Measurements from ENCODE around the gene CLCA4.

CLCA4 gene

DNA sequence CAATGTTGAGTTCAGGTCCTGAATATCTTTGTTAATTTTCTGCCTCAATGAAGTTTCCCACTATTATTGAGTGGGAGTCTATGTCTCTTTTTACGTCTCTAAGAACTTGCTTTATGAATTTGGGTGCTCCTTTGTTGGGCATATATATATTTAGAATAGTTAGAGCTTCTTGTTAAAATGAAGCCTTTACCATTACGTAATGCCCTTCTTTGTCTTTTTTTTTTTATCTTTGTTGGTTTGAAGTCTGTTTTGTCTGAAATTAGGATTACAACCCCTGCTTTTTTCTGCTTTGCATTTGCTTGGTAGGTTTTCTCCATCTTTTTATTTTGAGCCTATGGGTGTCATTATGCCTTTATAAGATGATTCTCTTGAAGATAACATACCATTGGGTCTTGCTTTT, 10.9 kb downstream of the CLCA4 start:
- no peaks in the 10 kb centered on the region for H4K20me1 ChIP-seq (ENCODE audit: insufficient read depth, low read length)
- no peak overlapping the region for H3K4me3 ChIP-seq (ENCODE audit: low read length)
- 0 out of 2 replicates have a peak, but pooled peaks cover 3% of the 10 kb centered on the region for H3K9me3 ChIP-seq (ENCODE audit: insufficient read depth, low read length)
- no peak for TF ChIP-seq EZH2phosphoT487 (IDR thresholded peaks at IDR 0.05; ENCODE audit: low read depth)
- TF ChIP-seq, protein P1, sequence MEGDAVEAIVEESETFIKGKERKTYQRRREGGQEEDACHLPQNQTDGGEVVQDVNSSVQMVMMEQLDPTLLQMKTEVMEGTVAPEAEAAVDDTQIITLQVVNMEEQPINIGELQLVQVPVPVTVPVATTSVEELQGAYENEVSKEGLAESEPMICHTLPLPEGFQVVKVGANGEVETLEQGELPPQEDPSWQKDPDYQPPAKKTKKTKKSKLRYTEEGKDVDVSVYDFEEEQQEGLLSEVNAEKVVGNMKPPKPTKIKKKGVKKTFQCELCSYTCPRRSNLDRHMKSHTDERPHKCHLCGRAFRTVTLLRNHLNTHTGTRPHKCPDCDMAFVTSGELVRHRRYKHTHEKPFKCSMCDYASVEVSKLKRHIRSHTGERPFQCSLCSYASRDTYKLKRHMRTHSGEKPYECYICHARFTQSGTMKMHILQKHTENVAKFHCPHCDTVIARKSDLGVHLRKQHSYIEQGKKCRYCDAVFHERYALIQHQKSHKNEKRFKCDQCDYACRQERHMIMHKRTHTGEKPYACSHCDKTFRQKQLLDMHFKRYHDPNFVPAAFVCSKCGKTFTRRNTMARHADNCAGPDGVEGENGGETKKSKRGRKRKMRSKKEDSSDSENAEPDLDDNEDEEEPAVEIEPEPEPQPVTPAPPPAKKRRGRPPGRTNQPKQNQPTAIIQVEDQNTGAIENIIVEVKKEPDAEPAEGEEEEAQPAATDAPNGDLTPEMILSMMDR (IDR thresholded peaks at IDR 0.05; ENCODE audit: low read depth, low read length) = no peak
- H3K36me3 ChIP-seq (replicated peaks; ENCODE audit: low read depth, low read length) = no peaks in the 10 kb centered on the region
- no peaks in the 10 kb centered on the region for H3K4me1 ChIP-seq (ENCODE audit: low read length)
- no peak overlapping the region for H3K4me2 ChIP-seq (ENCODE audit: low read length)
- no peaks in the 10 kb centered on the region for H3K27me3 ChIP-seq (ENCODE audit: low read depth, low read length)
- no peak overlapping the region for H3K9ac ChIP-seq (ENCODE audit: low read length)
- H2AFZ ChIP-seq (ENCODE audit: low read depth, low read length) = no peak overlapping the region
- H3K27ac ChIP-seq (ENCODE audit: low read length) = no peak overlapping the region
- H3K79me2 ChIP-seq (ENCODE audit: low read length) = no peaks in the 10 kb centered on the region

DNA sequence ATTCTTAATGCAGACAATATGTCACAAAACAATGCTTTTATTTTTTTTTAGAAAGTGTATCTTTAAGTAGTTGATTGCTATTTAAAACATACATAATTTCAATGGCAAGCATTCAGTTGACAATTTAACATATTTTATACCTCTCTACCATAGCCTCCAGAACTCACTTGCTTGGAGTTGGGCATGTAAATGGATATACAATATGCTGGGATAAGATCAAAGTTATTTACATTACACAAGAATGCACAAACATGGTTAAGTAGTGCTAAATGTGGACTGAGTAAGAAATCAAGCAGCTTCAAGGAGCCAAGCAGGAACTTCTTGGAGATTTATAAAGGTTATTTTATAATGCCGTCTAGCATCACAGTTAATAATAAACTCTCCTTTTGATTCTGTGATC, 17.0 kb downstream of the CLCA4 start:
- H3K4me1 ChIP-seq (ENCODE audit: low read length) = no peaks in the 10 kb centered on the region
- H3K27me3 ChIP-seq (ENCODE audit: low read depth, low read length) = no peaks in the 10 kb centered on the region
- H3K36me3 ChIP-seq (replicated peaks; ENCODE audit: low read depth, low read length) = no peaks in the 10 kb centered on the region
- H3K9me3 ChIP-seq (ENCODE audit: insufficient read depth, low read length) = 0 out of 2 replicates have a peak, but pooled peaks cover 2% of the 10 kb centered on the region
- H3K79me2 ChIP-seq (ENCODE audit: low read length) = no peaks in the 10 kb centered on the region
- H3K4me3 ChIP-seq (ENCODE audit: low read length) = no peak overlapping the region
- H3K27ac ChIP-seq (ENCODE audit: low read length) = no peak overlapping the region
- TF ChIP-seq EZH2phosphoT487 (IDR thresholded peaks at IDR 0.05; ENCODE audit: low read depth) = no peak
- TF ChIP-seq, protein P1 (IDR thresholded peaks at IDR 0.05; ENCODE audit: low read depth, low read length) = no peak
- no peak overlapping the region for H3K9ac ChIP-seq (ENCODE audit: low read length)
- no peaks in the 10 kb centered on the region for H4K20me1 ChIP-seq (ENCODE audit: insufficient read depth, low read length)
- no peak overlapping the region for H2AFZ ChIP-seq (ENCODE audit: low read depth, low read length)
- H3K4me2 ChIP-seq (ENCODE audit: low read length) = no peak overlapping the region

DNA sequence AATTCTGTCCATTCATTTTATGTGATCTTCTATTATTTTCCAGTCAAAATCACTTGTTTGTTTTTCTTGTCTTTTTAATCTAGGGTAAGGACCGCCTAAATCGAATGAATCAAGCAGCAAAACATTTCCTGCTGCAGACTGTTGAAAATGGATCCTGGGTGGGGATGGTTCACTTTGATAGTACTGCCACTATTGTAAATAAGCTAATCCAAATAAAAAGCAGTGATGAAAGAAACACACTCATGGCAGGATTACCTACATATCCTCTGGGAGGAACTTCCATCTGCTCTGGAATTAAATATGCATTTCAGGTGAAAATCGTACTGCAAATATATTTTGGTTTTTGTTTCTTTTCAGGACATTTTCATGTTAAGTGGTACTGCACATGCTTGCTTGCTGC, 20.5 kb downstream of the CLCA4 start:
- TF ChIP-seq EZH2phosphoT487 (IDR thresholded peaks at IDR 0.05; ENCODE audit: low read depth) = no peak
- TF ChIP-seq, protein P1 (IDR thresholded peaks at IDR 0.05; ENCODE audit: low read depth, low read length) = no peak
- no peaks in the 10 kb centered on the region for H3K4me1 ChIP-seq (ENCODE audit: low read length)
- H3K9ac ChIP-seq (ENCODE audit: low read length) = no peak overlapping the region
- no peaks in the 10 kb centered on the region for H3K27me3 ChIP-seq (ENCODE audit: low read depth, low read length)
- H3K4me2 ChIP-seq (ENCODE audit: low read length) = no peak overlapping the region
- H3K9me3 ChIP-seq (ENCODE audit: insufficient read depth, low read length) = no peaks in the 10 kb centered on the region
- H3K36me3 ChIP-seq (replicated peaks; ENCODE audit: low read depth, low read length) = no peaks in the 10 kb centered on the region
- H3K27ac ChIP-seq (ENCODE audit: low read length) = no peak overlapping the region
- H3K4me3 ChIP-seq (ENCODE audit: low read length) = no peak overlapping the region
- H2AFZ ChIP-seq (ENCODE audit: low read depth, low read length) = no peak overlapping the region
- H4K20me1 ChIP-seq (ENCODE audit: insufficient read depth, low read length) = no peaks in the 10 kb centered on the region
- H3K79me2 ChIP-seq (ENCODE audit: low read length) = no peaks in the 10 kb centered on the region

DNA sequence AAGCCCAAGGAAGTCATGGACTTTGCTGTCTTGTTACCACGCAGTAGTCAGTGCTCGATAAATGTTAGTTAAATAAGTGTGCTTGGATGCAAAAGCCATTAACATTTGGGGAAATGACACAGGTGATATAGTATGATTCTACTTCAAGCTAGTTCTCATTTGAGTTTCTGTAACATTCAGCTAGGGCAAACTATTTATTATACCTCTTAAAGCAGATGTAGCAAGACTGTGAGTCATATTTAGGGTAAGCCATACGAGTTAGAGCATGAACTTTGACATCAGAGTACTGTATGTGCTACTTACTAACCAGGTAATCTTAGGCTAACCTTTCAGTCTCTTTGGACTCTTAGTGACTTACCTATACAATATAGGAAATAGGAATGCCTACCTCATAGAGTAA, 21.0 kb downstream of the CLCA4 start:
- no peaks in the 10 kb centered on the region for H4K20me1 ChIP-seq (ENCODE audit: insufficient read depth, low read length)
- no peak for TF ChIP-seq EZH2phosphoT487 (IDR thresholded peaks at IDR 0.05; ENCODE audit: low read depth)
- TF ChIP-seq, protein P1 (IDR thresholded peaks at IDR 0.05; ENCODE audit: low read depth, low read length) = no peak
- H3K4me1 ChIP-seq (ENCODE audit: low read length) = no peaks in the 10 kb centered on the region
- H3K27me3 ChIP-seq (ENCODE audit: low read depth, low read length) = no peaks in the 10 kb centered on the region
- no peak overlapping the region for H2AFZ ChIP-seq (ENCODE audit: low read depth, low read length)
- H3K27ac ChIP-seq (ENCODE audit: low read length) = no peak overlapping the region
- no peak overlapping the region for H3K4me2 ChIP-seq (ENCODE audit: low read length)
- no peaks in the 10 kb centered on the region for H3K79me2 ChIP-seq (ENCODE audit: low read length)
- H3K9me3 ChIP-seq (ENCODE audit: insufficient read depth, low read length) = no peaks in the 10 kb centered on the region
- H3K9ac ChIP-seq (ENCODE audit: low read length) = no peak overlapping the region
- no peaks in the 10 kb centered on the region for H3K36me3 ChIP-seq (replicated peaks; ENCODE audit: low read depth, low read length)
- H3K4me3 ChIP-seq (ENCODE audit: low read length) = no peak overlapping the region

Measured in OCI-LY3 (cell line).